GM10248 (cell line): ENCODE data around the gene PTPN9.

Experiments used
- CTCF ChIA-PET: fragments of 300-600 bp; sonication (Branson Sonifier 250); formaldehyde crosslinking; extraction: SDS; loops from one replicate; lab custom pipeline; 2021; ENCODE audit warnings: antibody characterized with exemption; lab: Yijun Ruan, JAX
- POLR2A ChIA-PET: fragments of 350-650 bp; sonication (Branson Sonifier 250); formaldehyde crosslinking; extraction: SDS; loops from one replicate; lab custom pipeline; 2020; ENCODE audit warnings: antibody characterized with exemption; lab: Yijun Ruan, JAX
- DNase-seq: peaks from one replicate; pipeline ENCODE4 v3.0.0; 2012; ENCODE audit errors: extremely low spot score
- TF ChIP-seq, protein P1 (sequence below): IDR thresholded peaks from 2 replicates; pipeline ENCODE4 v1.5.1; 2012; ENCODE audit warnings: mild to moderate bottlenecking, low read depth; ENCODE audit errors: extremely low read depth, missing control alignments, control extremely low read depth

The PTPN9 gene

DNA sequence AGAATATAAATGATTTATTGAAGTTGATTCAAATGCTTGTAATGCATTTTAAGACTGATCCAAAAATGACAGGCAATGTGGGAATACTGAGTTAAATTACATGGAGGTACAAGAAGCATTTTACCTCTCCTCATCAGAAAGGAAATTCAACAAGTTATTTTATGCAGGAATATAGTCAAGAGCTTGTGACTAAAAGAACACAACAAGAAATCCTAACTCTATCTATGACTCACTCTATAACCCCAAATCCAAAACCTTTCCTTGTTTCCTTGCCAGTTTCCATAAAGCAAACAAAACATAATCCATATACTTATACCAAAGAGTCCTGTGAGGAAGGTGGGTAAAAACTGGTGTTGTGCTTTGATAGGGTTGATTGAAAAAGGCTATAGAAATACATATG, 158.4 kb downstream of the PTPN9 start:
- DNase-seq: no peak
- TF ChIP-seq, protein P1, sequence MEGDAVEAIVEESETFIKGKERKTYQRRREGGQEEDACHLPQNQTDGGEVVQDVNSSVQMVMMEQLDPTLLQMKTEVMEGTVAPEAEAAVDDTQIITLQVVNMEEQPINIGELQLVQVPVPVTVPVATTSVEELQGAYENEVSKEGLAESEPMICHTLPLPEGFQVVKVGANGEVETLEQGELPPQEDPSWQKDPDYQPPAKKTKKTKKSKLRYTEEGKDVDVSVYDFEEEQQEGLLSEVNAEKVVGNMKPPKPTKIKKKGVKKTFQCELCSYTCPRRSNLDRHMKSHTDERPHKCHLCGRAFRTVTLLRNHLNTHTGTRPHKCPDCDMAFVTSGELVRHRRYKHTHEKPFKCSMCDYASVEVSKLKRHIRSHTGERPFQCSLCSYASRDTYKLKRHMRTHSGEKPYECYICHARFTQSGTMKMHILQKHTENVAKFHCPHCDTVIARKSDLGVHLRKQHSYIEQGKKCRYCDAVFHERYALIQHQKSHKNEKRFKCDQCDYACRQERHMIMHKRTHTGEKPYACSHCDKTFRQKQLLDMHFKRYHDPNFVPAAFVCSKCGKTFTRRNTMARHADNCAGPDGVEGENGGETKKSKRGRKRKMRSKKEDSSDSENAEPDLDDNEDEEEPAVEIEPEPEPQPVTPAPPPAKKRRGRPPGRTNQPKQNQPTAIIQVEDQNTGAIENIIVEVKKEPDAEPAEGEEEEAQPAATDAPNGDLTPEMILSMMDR: no peak
- POLR2A ChIA-PET: no interaction called here
- CTCF ChIA-PET: interaction anchor here (1.0 to 1.6 kb wide), 4 partner anchors 8 to 15 kb away, joined by 3 to 7 read pairs (median 4); no protein-coding TSS in a partner anchor

DNA sequence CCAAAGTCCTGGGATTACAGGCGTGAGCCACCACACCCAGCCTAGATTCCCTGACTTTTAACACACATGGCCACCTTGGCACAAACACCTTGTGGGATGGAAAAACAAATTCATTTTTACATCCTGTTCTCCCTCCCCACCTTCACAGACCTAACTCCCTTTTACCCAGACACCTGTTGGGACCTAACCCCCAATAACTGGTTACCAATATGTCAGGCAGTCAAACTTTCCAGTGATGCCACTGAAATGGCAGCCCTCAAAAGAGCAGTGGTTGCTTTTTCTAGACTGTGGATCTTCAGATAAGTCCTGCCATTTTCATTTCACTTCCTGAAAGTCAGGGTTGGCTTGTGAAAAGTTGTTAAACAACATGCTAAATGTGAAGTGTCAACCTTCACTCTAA, 162.5 kb downstream of the PTPN9 start:
- ChIA-PET CTCF (no interaction called here), POLR2A (no interaction called here)
- DNase-seq: no peak
- TF ChIP-seq, protein P1: no peak
